ENCODE data around the gene ADD2. TPM values are rescaled to one million over a fixed set of nuclear protein-coding genes. Genes with fewer than 3 reads are reported as not detected.

The ADD2 gene
- total RNA-seq, 3 donors from 2014 or later, result 0.43 to 4.0 (median 1.1) TPM

DNA sequence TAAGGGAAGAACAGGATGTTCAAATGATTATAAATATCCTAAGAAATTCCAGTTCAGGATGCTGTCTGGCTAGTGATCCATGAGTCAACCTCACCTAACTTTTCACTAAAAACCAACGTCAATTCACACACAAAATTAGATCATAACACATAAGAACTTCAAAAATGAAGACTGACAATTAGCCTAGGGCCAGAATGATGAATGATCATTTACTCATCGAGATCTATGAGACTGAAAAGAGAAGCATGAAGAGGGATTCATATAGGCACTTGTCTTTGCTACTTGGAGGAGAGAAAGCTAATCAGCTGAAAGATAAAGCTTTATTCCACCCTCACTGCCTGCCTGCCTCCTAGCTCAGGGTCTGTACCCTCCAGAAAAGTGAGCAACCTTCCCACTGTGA lies 29.8 kb downstream of the ADD2 start:
- H3K36me3 ChIP-seq (ENCODE audit: low read depth), result no peaks in the 10 kb centered on the region
- no peak for TF ChIP-seq CTCF (IDR thresholded peaks at IDR 0.05)
- DNase-seq (no peak), ATAC-seq (no peak)
- H3K4me3 ChIP-seq, result no peak overlapping the region
- H3K4me1 ChIP-seq (ENCODE audit: low read depth), result no peaks in the 10 kb centered on the region
- H3K9me3 ChIP-seq, result no peaks in the 10 kb centered on the region
- intact Hi-C loops (cut with DNase I, micrococcal nuclease), result no loop called here

DNA sequence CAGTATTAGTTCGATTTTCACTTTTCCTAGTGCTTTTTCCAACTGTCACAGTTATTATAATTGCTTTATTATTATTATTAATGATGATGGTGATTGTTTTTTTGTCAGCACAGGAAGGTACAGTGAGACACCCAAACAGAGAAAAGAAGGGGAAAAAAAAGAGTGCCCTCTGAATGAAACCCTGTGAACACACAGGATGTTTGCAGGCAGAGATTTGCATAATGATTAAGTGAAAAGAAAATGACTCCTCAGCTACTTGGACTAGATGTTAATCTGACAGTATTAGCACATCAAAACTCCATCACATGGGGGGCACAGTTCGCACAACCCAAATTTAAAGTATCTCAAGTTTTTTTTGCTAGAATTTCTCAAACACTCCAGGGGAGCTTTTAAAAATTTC lies 32.9 kb downstream of the ADD2 start:
- TF ChIP-seq CTCF (IDR thresholded peaks at IDR 0.05), result no peak
- intact Hi-C loops (cut with DNase I, micrococcal nuclease), result no loop called here
- no peak for ATAC-seq
- no peaks in the 10 kb centered on the region for H3K9me3 ChIP-seq
- H3K4me1 ChIP-seq (ENCODE audit: low read depth), result no peaks in the 10 kb centered on the region
- no peak for DNase-seq
- H3K36me3 ChIP-seq (ENCODE audit: low read depth), result no peaks in the 10 kb centered on the region
- H3K4me3 ChIP-seq, result no peak overlapping the region

GRCh38 chr2:70733646-70734180 lies 34.3 kb downstream of the ADD2 start:
- DNase-seq, result no peak
- no peak for TF ChIP-seq CTCF (IDR thresholded peaks at IDR 0.05)
- no peak overlapping the region for H3K4me3 ChIP-seq
- no peaks in the 10 kb centered on the region for H3K9me3 ChIP-seq
- no peak for ATAC-seq
- no peaks in the 10 kb centered on the region for H3K4me1 ChIP-seq (ENCODE audit: low read depth)
- H3K36me3 ChIP-seq (ENCODE audit: low read depth), result no peaks in the 10 kb centered on the region
- intact Hi-C loops (cut with DNase I, micrococcal nuclease), result no loop called here

GRCh38 chr2:70732766-70733645 lies 35.0 kb downstream of the ADD2 start:
- TF ChIP-seq CTCF (IDR thresholded peaks at IDR 0.05), result no peak

DNA sequence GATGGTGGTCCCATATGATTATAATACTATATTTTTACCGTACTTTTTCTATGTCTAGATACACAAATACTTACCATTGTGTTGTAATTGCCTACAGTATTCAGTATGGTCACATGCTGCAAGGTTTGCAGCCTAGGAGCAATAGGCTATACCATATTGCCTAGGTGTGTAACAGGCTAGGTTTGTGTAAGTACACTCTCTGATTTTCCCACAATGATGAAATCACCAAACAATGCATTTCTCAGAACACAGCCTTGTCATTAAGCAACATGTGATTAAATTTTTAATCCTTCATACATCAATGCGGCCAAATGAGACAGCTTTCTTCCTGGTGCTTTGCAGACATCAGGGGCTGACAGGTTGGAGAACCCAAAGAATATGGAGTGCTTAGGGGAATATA lies 37.3 kb downstream of the ADD2 start:
- H3K36me3 ChIP-seq (ENCODE audit: low read depth), result no peaks in the 10 kb centered on the region
- ATAC-seq, result no peak
- no peaks in the 10 kb centered on the region for H3K9me3 ChIP-seq
- no peak overlapping the region for H3K4me3 ChIP-seq
- DNase-seq, result no peak
- no peak for TF ChIP-seq CTCF (IDR thresholded peaks at IDR 0.05)
- H3K4me1 ChIP-seq (ENCODE audit: low read depth), result no peaks in the 10 kb centered on the region
- intact Hi-C loops (cut with DNase I, micrococcal nuclease), result no loop called here

More at GRCh38 chr2:70732766-70733645, 35.0 kb downstream of the ADD2 start:
- no peak for DNase-seq
- no peak for ATAC-seq
- no peaks in the 10 kb centered on the region for H3K4me1 ChIP-seq (ENCODE audit: low read depth)
- H3K9me3 ChIP-seq, result no peaks in the 10 kb centered on the region
- intact Hi-C loops (cut with DNase I, micrococcal nuclease), result no loop called here
- no peaks in the 10 kb centered on the region for H3K36me3 ChIP-seq (ENCODE audit: low read depth)
- no peak overlapping the region for H3K4me3 ChIP-seq
